H1 (cell line): ENCODE data around the gene RNF157. TPM values are rescaled to one million over a fixed set of nuclear protein-coding genes. Genes with fewer than 3 reads are reported as not detected.

ENCODE experiments used
- CTCF ChIA-PET: fragments of 300-600 bp; sonication (Branson Sonifier 250); formaldehyde crosslinking; loops from one replicate; lab custom pipeline; 2021; ENCODE audit not compliant: partially characterized antibody; lab: Charles Lee
- POLR2A ChIA-PET: fragments of 300-600 bp; sonication (Branson Sonifier 250); formaldehyde crosslinking; loops from one replicate; lab custom pipeline; 2021; ENCODE audit warnings: inconsistent platforms; ENCODE audit not compliant: partially characterized antibody; lab: Charles Lee
- DNase-seq, 2 experiments: peaks; one replicate each; pipeline versions ENCODE4 v3.0.0 to v3.0.0-alpha.2; 2010 to 2022; ENCODE audit warnings: low spot score in 2 of 2, low read depth in 1 of 2, mixed read lengths in 1 of 2
- FAIRE-seq: peaks from 2 replicates; lab custom pipeline; 2011; peaks lifted over from hg19 to GRCh38; lab: Jason Lieb, UNC
- H2AFZ ChIP-seq: 2 replicates; pipeline ENCODE4 v1.8.1; 2012; ENCODE audit warnings: low read length, inconsistent platforms
- H2AK5ac ChIP-seq: 2 replicates; pipeline ENCODE4 v1.6.1; 2013; ENCODE audit warnings: low read depth, low read length
- H2BK120ac ChIP-seq: replicated peaks from 2 replicates; pipeline ENCODE3; 2013; ENCODE audit warnings: low read depth, low read length, inconsistent platforms
- H2BK12ac ChIP-seq: 2 replicates; pipeline ENCODE4 v1.6.1; 2013; ENCODE audit warnings: low read depth, low read length
- H2BK15ac ChIP-seq: 2 replicates; pipeline ENCODE4 v1.6.1; 2013; ENCODE audit warnings: low read length
- H2BK20ac ChIP-seq: 2 replicates; pipeline ENCODE4 v1.6.1; 2013; ENCODE audit warnings: low read length
- H2BK5ac ChIP-seq: 2 replicates; pipeline ENCODE4 v1.6.1; 2013; ENCODE audit warnings: low read depth, low read length
- H3K14ac ChIP-seq: 2 replicates; pipeline ENCODE4 v1.6.1; 2013; ENCODE audit warnings: inconsistent platforms; ENCODE audit not compliant: insufficient read length
- H3K18ac ChIP-seq: 2 replicates; pipeline ENCODE4 v1.6.1; 2013; ENCODE audit warnings: low read length; ENCODE audit errors: extremely low read depth
- H3K23ac ChIP-seq: 2 replicates; pipeline ENCODE4 v1.6.1; 2013; ENCODE audit warnings: inconsistent platforms; ENCODE audit not compliant: insufficient read length
- H3K23me2 ChIP-seq: 2 replicates; pipeline ENCODE4 v1.6.1; 2013; ENCODE audit warnings: low read depth, low read length
- H3K27ac ChIP-seq: 2 replicates; pipeline ENCODE4 v1.6.1; 2011; ENCODE audit warnings: low read depth, low read length, inconsistent platforms
- H3K27me3 ChIP-seq, 4 experiments: replicated peaks in 1 of 4; 1 replicate in 1 of 4; 2 replicates in 3 of 4; pipeline versions ENCODE4 v1.6.1 to v1.8.1; 2011 to 2013; ENCODE audit warnings: low read length in 3 of 4, mild to moderate bottlenecking in 3 of 4, inconsistent platforms in 2 of 4, mixed read lengths in 2 of 4, moderate library complexity in 1 of 4; ENCODE audit not compliant: control insufficient read depth in 3 of 4, insufficient read depth in 3 of 4; ENCODE audit errors: extremely low read depth in 1 of 4
- H3K36me3 ChIP-seq, 4 experiments: 2 replicates each; pipeline versions ENCODE4 v1.6.1 to v1.8.1; 2011 to 2013; ENCODE audit warnings: mild to moderate bottlenecking in 4 of 4, low read length in 3 of 4, moderate library complexity in 2 of 4, control low read depth in 1 of 4, inconsistent platforms in 1 of 4; ENCODE audit not compliant: insufficient read depth in 4 of 4, control insufficient read depth in 2 of 4
- H3K4ac ChIP-seq: replicated peaks from 2 replicates; pipeline ENCODE3; 2013; ENCODE audit warnings: low read length, low read depth, mixed read lengths, inconsistent platforms; ENCODE audit not compliant: insufficient read length
- H3K4me1 ChIP-seq, 4 experiments: replicated peaks in 1 of 4; 1 replicate in 1 of 4; 2 replicates in 3 of 4; pipeline versions ENCODE4 v1.6.1 to v1.8.1; 2011 to 2013; ENCODE audit warnings: low read length in 3 of 4, inconsistent platforms in 2 of 4, mixed read lengths in 1 of 4; ENCODE audit not compliant: insufficient read depth in 4 of 4, control insufficient read depth in 3 of 4
- H3K4me2 ChIP-seq, 2 experiments: 2 replicates each; pipeline versions ENCODE4 v1.6.1 to v1.8.1; 2011 to 2013; ENCODE audit warnings: low read depth in 2 of 2, low read length in 2 of 2, control low read depth in 1 of 2, inconsistent platforms in 1 of 2, mild to moderate bottlenecking in 1 of 2; ENCODE audit not compliant: insufficient read depth in 1 of 2
- H3K4me3 ChIP-seq, 4 experiments: fragments of 200-600, 300-600 bp in 1 of 4; sonication (generic), shearing (Covaris generic), sonication (Bioruptor Twin) in 1 of 4; 2 replicates each; pipeline versions ENCODE4 v1.5.1 to v1.8.1; 2011 to 2016; ENCODE audit warnings: low read length in 4 of 4, low read depth in 3 of 4, control low read depth in 2 of 4, inconsistent platforms in 2 of 4, mild to moderate bottlenecking in 2 of 4, mixed read lengths in 1 of 4, moderate library complexity in 1 of 4; ENCODE audit not compliant: insufficient read depth in 2 of 4; ENCODE audit errors: extremely low read depth in 1 of 4
- H3K56ac ChIP-seq: replicated peaks from 2 replicates; pipeline ENCODE3; 2013; ENCODE audit warnings: low read depth, mild to moderate bottlenecking, mixed read lengths, low read length, inconsistent platforms; ENCODE audit not compliant: insufficient read length
- H3K79me1 ChIP-seq: 2 replicates; pipeline ENCODE4 v1.6.1; 2013; ENCODE audit warnings: low read depth, low read length, control low read depth
- H3K79me2 ChIP-seq, 2 experiments: 2 replicates each; pipeline versions ENCODE4 v1.6.1 to v1.8.1; 2012 to 2013; ENCODE audit warnings: low read length in 2 of 2, mild to moderate bottlenecking in 2 of 2, inconsistent platforms in 1 of 2; ENCODE audit not compliant: insufficient read depth in 2 of 2, control insufficient read depth in 1 of 2
- H3K9ac ChIP-seq, 4 experiments: replicated peaks in 1 of 4; 1 replicate in 1 of 4; 2 replicates in 3 of 4; pipeline versions ENCODE4 v1.6.1 to v1.8.1; 2011 to 2013; ENCODE audit warnings: low read depth in 3 of 4, low read length in 3 of 4, control low read depth in 2 of 4, mild to moderate bottlenecking in 2 of 4, moderate library complexity in 2 of 4, inconsistent platforms in 1 of 4; ENCODE audit errors: extremely low read depth in 1 of 4
- H3K9me3 ChIP-seq, 2 experiments: 2 replicates each; pipeline versions ENCODE4 v1.6.1 to v1.8.1; 2012 to 2013; ENCODE audit warnings: mild to moderate bottlenecking in 2 of 2, moderate library complexity in 2 of 2, control low read depth in 1 of 2, inconsistent platforms in 1 of 2, low read depth in 1 of 2, low read length in 1 of 2, mixed read lengths in 1 of 2; ENCODE audit not compliant: insufficient read depth in 2 of 2
- H4K20me1 ChIP-seq, 2 experiments: replicated peaks in 1 of 2; 2 replicates each; pipeline versions ENCODE3 to v1.8.1; 2011 to 2013; ENCODE audit warnings: inconsistent platforms in 2 of 2, low read length in 2 of 2, mild to moderate bottlenecking in 1 of 2; ENCODE audit not compliant: insufficient read depth in 2 of 2, control insufficient read depth in 1 of 2
- H4K5ac ChIP-seq: 2 replicates; pipeline ENCODE4 v1.6.1; 2013; ENCODE audit warnings: low read length, low read depth, mixed read lengths, inconsistent platforms; ENCODE audit not compliant: insufficient read length
- H4K8ac ChIP-seq: 2 replicates; pipeline ENCODE4 v1.8.0; 2013; ENCODE audit warnings: mild to moderate bottlenecking, moderate library complexity, low read length, inconsistent platforms; ENCODE audit not compliant: insufficient read depth; ENCODE audit errors: extremely low read depth
- H4K91ac ChIP-seq: replicated peaks from 2 replicates; pipeline ENCODE3; 2013; ENCODE audit warnings: low read length, mixed read lengths, inconsistent platforms; ENCODE audit not compliant: insufficient read length
- CBX8 ChIP-seq: fragments of 300-800, 300-1000 bp; sonication (generic); IDR thresholded peaks from 2 replicates; pipeline ENCODE4 v1.7.1; 2016; ENCODE audit warnings: low read depth, low read length, borderline replicate concordance
- CTBP2 ChIP-seq: IDR thresholded peaks from 2 replicates; pipeline ENCODE4 v1.7.0; 2011; ENCODE audit warnings: borderline replicate concordance, mild to moderate bottlenecking, moderate library complexity, mixed read lengths, low read length; ENCODE audit not compliant: insufficient read depth, insufficient read length
- GTF2F1 ChIP-seq: IDR thresholded peaks from 2 replicates; pipeline ENCODE4 v1.6.1; 2012; ENCODE audit warnings: low read depth, low read length, improper control_type of control experiment, borderline replicate concordance
- KDM1A ChIP-seq: fragments of 200-600, 300-600 bp; sonication (generic); IDR thresholded peaks from 2 replicates; pipeline ENCODE4 v1.7.1; 2016; ENCODE audit warnings: mild to moderate bottlenecking, low read length, borderline replicate concordance
- KDM5A ChIP-seq: fragments of 200-600 bp; IDR thresholded peaks from 2 replicates; pipeline ENCODE4 v1.7.1; 2012; ENCODE audit warnings: mild to moderate bottlenecking, low read length, inconsistent platforms, mixed read lengths
- PHF8 ChIP-seq: fragments of 200-600 bp; sonication (generic); conservative IDR thresholded peaks from 2 replicates; pipeline ENCODE4 v1.7.1; 2012; ENCODE audit warnings: low read depth, mild to moderate bottlenecking, inconsistent platforms, low read length, moderate library complexity
- SAP30 ChIP-seq: fragments of 300-600 bp; sonication (generic); IDR thresholded peaks from 2 replicates; pipeline ENCODE4 v1.7.1; 2012; ENCODE audit warnings: low read length, moderate library complexity, mild to moderate bottlenecking, inconsistent platforms; ENCODE audit not compliant: insufficient read depth, insufficient replicate concordance
- SP2 ChIP-seq: IDR thresholded peaks from 2 replicates; pipeline ENCODE4 v1.6.1; 2012; ENCODE audit warnings: mild to moderate bottlenecking, low read length, inconsistent platforms
- SP4 ChIP-seq: IDR thresholded peaks from 2 replicates; pipeline ENCODE4 v1.6.1; 2012; ENCODE audit warnings: low read length, inconsistent platforms
- SUZ12 ChIP-seq: fragments of 200-600 bp; sonication (generic); IDR thresholded peaks from 2 replicates; pipeline ENCODE4 v1.6.1; 2012; ENCODE audit warnings: mild to moderate bottlenecking, inconsistent platforms, low read length, moderate library complexity, mixed read lengths
- ZNF274 ChIP-seq: IDR thresholded peaks from 2 replicates; pipeline ENCODE4 v1.7.0; 2012; ENCODE audit warnings: low read length, borderline replicate concordance; ENCODE audit errors: extremely low read depth
- WGBS, 2 experiments: shearing (Covaris generic) in 1 of 2; methylation state at CpG; one replicate each; pipeline versions ENCODE4 v1.1.6 to v1.1.7; 2013 to 2015; ENCODE audit warnings: low lambda C conversion rate in 2 of 2, mixed read lengths in 2 of 2, inconsistent platforms in 1 of 2, low coverage in 1 of 2, missing lambda C conversion rate in 1 of 2; ENCODE audit not compliant: insufficient replicate concordance in 2 of 2, insufficient coverage in 1 of 2, insufficient read length in 1 of 2; ENCODE audit errors: extremely low coverage in 1 of 2, missing lambda C conversion rate in 1 of 2; 5-methylcytosine and 5-hydroxymethylcytosine counted together
- polyA plus RNA-seq, 7 experiments: library from polyadenylated mRNA; depleted of rRNA in 3 of 7; stranded (reverse) in 5 of 7; unstranded in 2 of 7; fragments of >200 nt in 5 of 7; fragments of 200-250 nt in 2 of 7; gene quantifications; 1 replicate in 5 of 7; 2 replicates in 1 of 7; 4 replicates in 1 of 7; pipeline versions ENCODE4 v1.2.1 to v1.2.3, GENCODE V29; 2011 to 2013; ENCODE audit warnings: missing spikeins in 2 of 7, mixed read lengths in 2 of 7
- total RNA-seq: library from RNA; stranded (reverse); fragmentation: NEBNext Ultra II Directional; extraction: Animal tissue kit (Norgen Biotek cat#: 25700); gene quantifications from 2 replicates; pipeline ENCODE4 v1.2.1, GENCODE V29; 2021
- TF ChIP-seq, protein P1 (sequence below): IDR thresholded peaks from 2 replicates; pipeline ENCODE4 v1.6.1; 2012; ENCODE audit warnings: inconsistent platforms

RNF157 gene
- total and polyA plus RNA-seq, 2 of the 8 experiments (the other 6 are each of a cell fraction or from before 2014, with no cell fraction given), result 13.4 to 16.7 TPM

DNA sequence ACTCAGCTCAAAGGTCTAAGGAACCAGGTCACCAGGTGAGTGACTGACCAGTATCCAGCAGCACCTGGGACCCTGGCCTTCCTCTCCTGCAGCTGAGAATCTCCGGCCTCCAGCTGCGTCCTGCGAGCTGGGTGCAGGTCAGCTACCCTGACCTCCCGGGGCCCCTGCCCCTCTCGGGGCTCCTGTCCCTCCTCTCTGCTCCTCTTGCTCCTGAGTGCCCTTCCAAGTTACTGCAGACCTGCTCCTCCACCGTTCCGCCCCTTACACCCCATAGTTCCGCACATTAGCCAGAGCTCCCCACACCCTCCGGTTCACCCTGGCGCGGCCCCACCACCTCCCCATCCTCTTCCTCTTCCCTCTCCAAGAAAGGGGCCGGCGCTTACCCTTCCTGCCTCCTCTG lies 109.8 kb downstream of the RNF157 start:
- ChIA-PET POLR2A (interaction anchor here (0.7 to 9.3 kb wide), 4 partner anchors 8 to 49 kb away, joined by 3 to 70 read pairs (median 34); partner anchors contain the start of gene FOXJ1), CTCF (interaction anchor here (0.6 to 41.5 kb wide), 15 partner anchors 10 to 328 kb away, joined by 3 to 778 read pairs (median 4); partner anchors contain the start of gene FOXJ1)
- H4K5ac ChIP-seq, result no peak overlapping the region
- no peak overlapping the region for H4K8ac ChIP-seq
- no peaks in the 10 kb centered on the region for H3K79me2 ChIP-seq
- FAIRE-seq, result no peak
- no peak overlapping the region for H3K14ac ChIP-seq
- no peak for TF ChIP-seq SP2
- TF ChIP-seq ZNF274, result no peak
- TF ChIP-seq, protein P1, sequence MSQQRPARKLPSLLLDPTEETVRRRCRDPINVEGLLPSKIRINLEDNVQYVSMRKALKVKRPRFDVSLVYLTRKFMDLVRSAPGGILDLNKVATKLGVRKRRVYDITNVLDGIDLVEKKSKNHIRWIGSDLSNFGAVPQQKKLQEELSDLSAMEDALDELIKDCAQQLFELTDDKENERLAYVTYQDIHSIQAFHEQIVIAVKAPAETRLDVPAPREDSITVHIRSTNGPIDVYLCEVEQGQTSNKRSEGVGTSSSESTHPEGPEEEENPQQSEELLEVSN, result no peak
- no peak for TF ChIP-seq GTF2F1
- TF ChIP-seq PHF8, result no peak
- TF ChIP-seq SAP30, result no peak
- no peak for TF ChIP-seq CTBP2
- no peak for TF ChIP-seq KDM1A
- TF ChIP-seq SUZ12, result no peak
- no peak for TF ChIP-seq KDM5A
- TF ChIP-seq SP4, result no peak
- no peak for TF ChIP-seq CBX8
- TF ChIP-seq, all 59 proteins: peak for 0
- Histone ChIP-seq H3K4me1 (peaks cover 18 to 43% (median 34%) of the 10 kb centered on the region in 4 experiments), H3K9ac (no peak overlapping the region), H2BK12ac (peak overlapping the region; percentile 90; the same call in 1 of the 2 replicates), H2BK120ac (peak overlapping the region; percentile 85), H3K27ac (no peak overlapping the region), H3K4ac (no peak overlapping the region), H4K20me1 (no peaks in the 10 kb centered on the region), H3K23me2 (peaks cover 11% of the 10 kb centered on the region; the same call in 1 of the 2 replicates), H2BK5ac (peak overlapping the region; percentile 96; the same call in 1 of the 2 replicates), H3K4me3 (peak overlapping the region in 1 of 4 experiments; percentile 47; a peak in 1 of 8 replicates), H4K91ac (peak overlapping the region; percentile 63), H3K23ac (no peak overlapping the region), H3K36me3 (no peaks in the 10 kb centered on the region), H3K56ac (no peak overlapping the region), H2AFZ (no peak overlapping the region), H3K18ac (peak overlapping the region; percentile 98), H2BK20ac (peak overlapping the region; percentile 90; the same call in 1 of the 2 replicates), H2AK5ac (no peak overlapping the region; the same call in 1 of the 2 replicates), H3K9me3 (no peaks in the 10 kb centered on the region), H3K4me2 (peak overlapping the region; percentile 31 to 69; a peak in 2 of 4 replicates), H3K79me1 (no peaks in the 10 kb centered on the region), H2BK15ac (peak overlapping the region; percentile 81; the same call in 1 of the 2 replicates), H3K27me3 (peaks cover 0 to 10% (median 0%) of the 10 kb centered on the region in 4 experiments; a peak in 4 of 7 replicates)
- no peak for DNase-seq
- 62% methylated on average over 11 of the region's 13 CpGs; no CpG with 5 or more reads in 1 of the 2 experiments for WGBS, 2 experiments
